Measurements from ENCODE around the gene OR2A2.
"Not testable (repeated sequence)": the region's sequence is repeated elsewhere in the genome, so short reads cannot be mapped to it uniquely, and the experiment has no call there.

Gene OR2A2

DNA sequence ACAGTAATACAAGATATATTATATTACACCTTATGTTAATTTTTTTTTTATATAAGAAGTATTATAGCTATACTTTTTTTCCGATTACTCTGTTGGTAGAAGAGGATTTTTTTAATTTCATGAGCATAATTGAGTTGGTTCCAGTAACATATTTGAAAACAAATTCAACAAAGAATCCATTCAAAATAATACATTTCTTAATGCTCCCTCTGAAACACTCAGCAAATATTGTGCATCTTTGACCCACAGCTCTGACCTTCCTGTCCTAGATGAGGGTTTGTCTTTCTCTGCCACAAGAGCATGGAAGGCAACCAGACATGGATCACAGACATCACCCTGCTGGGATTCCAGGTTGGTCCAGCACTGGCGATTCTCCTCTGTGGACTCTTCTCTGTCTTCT, at the start of gene OR2A2:
Gene OR2A2, plus strand, starts transcription at position 301 of the 400 bp plus-strand sequence. Its CDS starts 0 bp downstream, at position 301.
- DNase-seq = no peak

DNA sequence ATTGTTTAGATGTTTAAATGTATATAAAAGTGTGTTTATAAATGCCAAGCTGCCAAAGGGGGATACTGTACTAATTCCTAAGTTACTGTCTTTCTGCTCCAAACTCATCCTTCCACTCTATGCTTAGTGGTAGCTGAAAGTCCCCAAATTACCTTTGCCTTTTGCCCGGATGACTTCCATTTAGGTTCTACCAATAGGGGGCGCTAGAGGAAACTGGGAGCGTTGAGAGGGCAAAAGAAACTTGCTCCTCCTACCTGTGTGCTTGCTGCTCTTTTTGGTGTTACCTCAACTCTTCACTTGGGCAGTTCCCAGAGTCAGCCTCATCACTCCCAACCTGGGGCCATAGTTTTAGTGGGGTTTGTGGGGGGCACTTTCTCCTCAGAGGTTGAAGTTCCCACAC, 45.7 kb upstream of the OR2A2 start:
- DNase-seq = no peak

DNA sequence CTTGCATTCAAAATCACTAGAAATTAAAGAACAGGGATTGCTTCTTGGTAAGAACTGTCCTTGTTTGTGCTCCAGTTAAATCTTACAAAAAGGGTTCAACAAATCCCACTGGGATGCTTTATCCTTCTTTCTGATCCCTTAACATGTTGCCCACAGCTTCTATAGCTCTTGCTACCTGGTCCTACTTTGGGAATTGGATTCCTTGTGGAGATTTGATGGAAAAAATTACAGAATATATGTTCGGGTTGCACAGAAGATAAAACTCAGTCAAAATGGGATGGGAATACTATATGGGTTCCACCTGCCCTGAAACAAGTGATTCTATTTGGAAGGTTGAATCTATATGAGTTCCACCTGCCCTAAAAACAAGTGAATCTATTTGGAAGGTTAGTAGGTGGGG, 39.9 kb upstream of the OR2A2 start, which contains the start of gene OR2A25:
Gene OR2A25, plus strand, starts transcription at position 301 of the 400 bp plus-strand sequence. CDS start 4,409 bp downstream, outside the sequence.
- no peak for DNase-seq

DNA sequence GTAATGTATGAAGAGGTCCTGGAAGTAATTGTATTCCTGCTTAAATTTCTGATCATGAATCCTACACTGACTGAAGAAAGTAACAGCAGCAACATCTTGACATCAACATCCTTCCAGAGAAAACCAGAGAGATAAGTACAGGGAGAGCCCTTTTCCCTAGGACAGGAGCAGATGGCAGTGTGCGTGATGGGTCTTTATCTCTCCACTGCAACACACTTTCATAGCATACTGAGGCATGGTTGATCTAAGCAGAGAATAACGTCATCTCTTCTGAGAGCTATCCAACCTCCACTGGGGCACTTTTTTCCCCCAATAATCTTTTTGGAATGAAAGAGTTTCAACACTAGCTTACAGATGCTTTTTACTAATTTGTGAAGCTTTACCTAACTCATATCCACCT, 39.4 kb upstream of the OR2A2 start:
- DNase-seq = no peak

- no peak for DNase-seq
Observed at GRCh38 chr7:144074374-144074773, 35.0 kb upstream of the OR2A2 start.

DNA sequence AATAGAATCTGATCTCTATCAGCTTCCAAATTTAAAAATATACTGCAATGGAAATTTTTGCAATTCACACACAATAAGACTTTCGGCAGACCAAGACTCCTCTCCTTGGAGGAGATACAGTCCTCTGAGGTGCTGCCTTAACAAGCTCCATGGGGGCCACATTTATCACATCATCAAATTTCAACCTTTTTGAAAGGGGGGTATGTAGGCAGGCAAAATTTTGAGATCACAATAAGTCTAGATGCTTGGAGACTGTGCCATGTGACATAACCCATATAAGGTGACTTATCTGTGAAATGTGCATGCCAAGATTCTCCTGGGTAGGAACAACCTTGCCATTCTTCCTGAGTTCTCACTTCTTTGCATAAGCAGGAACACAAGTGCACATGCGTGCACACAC, 23.4 kb upstream of the OR2A2 start, which contains the start of gene OR2A12:
Gene OR2A12, plus strand, starts transcription at position 301 of the 400 bp plus-strand sequence. CDS start 8,830 bp downstream, outside the sequence.
- DNase-seq = no peak

GRCh38 chr7:144086730-144087129, 22.7 kb upstream of the OR2A2 start:
- no peak for DNase-seq

GRCh38 chr7:144087230-144087629, 22.2 kb upstream of the OR2A2 start:
- no peak for DNase-seq

- DNase-seq = no peak
Observed at GRCh38 chr7:144090667-144091066, 18.7 kb upstream of the OR2A2 start.

GRCh38 chr7:144098776-144099175, 10.6 kb upstream of the OR2A2 start:
- no peak for DNase-seq

DNA sequence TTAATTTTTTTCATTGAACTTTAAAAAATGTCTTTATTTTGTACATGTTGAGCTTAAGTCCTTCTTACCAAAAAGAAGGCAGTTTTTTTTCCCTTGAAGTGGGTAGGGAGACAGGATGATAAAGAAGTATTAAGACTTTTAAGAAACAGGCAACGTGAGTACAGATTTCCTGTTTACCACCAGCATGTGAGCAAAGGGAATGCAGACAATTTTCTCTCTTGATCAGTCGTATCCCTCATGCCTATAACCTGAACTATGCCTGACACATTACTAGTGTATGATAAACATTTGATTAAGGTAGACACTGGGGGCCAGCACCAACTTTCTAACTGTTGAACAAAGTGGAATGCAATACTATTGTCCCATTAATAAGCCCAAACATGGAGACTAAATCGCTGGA, 8.8 kb upstream of the OR2A2 start:
- DNase-seq = no peak

DNA sequence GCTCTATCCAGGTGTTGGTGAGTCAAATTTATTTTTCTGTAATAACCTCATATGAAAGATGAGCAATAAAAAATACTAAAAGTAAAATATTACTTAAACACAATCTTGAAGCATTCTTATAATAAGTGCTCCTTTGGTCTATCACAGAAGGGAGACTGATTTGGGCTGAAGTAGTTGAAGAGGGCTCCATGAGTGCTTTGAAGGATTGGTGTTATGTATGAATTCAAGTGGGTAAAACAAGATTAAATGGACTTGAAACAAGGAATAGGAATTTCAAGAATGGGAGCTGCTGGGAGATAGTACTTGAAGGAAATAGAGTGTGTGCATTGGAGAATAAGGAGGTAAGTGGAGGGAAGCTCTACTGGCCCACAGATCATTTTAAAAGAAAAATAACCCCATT, 7.3 kb upstream of the OR2A2 start:
- no peak for DNase-seq

- DNase-seq = no peak
Observed at GRCh38 chr7:144105211-144105610, 4.2 kb upstream of the OR2A2 start.

DNA sequence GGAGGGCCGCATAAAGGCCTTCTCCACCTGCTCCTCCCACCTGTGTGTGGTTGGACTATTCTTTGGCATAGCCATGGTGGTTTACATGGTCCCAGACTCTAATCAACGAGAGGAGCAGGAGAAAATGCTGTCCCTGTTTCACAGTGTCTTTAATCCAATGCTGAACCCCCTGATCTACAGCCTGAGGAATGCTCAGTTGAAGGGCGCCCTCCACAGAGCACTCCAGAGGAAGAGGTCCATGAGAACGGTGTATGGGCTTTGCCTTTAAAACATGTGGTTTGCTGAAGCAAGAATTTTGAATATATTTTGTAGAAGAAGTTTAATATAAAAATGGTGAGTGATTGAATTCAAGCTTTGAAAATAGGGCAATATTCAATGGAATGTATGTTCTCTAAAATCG, 889 bp downstream of the OR2A2 start:
- DNase-seq = no peak

DNA sequence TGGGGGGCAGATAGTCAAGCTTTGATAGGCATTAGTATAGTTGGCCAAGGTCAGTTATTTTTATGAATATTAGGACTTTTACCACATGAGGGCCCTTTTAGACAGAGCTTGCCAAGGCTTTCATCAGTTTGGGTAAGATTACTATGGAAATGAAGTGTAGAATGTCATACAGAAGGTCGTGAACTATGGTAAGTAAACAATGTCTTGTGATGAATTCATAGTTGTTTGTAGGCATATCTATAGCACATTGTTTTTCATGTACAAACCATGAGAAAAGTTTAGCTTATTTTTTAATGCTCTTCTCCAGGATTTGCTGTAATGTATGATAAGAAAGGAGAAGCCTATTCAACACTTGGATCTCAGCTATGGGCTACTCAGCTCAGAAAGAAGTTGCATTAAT, 4.3 kb downstream of the OR2A2 start:
- no peak for DNase-seq

- DNase-seq = no peak
Observed at GRCh38 chr7:144118341-144118740, 9.0 kb downstream of the OR2A2 start.

DNA sequence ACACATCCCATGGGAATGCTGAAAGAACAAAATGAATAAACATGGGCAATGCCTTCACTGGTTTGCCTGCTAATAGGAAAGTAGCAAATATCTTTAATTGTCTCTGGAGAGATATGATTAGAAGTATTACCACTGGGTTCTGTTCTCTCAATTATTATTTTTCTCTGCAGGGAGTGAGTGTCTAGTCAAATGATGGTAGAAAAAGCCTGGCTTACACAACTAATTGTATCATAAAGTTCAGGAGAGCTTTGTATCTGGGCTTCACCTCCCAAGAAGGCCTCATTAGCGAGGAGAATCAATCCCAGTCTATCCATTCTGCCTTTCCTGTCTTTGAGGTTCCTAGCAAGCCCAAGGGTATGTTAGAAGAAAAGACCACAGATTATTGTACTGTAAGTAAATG, 13.5 kb downstream of the OR2A2 start, which contains the start of gene OR2A14:
Gene OR2A14, plus strand, starts transcription at position 301 of the 400 bp plus-strand sequence. CDS start 5,937 bp downstream, outside the sequence.
- DNase-seq = no peak

DNA sequence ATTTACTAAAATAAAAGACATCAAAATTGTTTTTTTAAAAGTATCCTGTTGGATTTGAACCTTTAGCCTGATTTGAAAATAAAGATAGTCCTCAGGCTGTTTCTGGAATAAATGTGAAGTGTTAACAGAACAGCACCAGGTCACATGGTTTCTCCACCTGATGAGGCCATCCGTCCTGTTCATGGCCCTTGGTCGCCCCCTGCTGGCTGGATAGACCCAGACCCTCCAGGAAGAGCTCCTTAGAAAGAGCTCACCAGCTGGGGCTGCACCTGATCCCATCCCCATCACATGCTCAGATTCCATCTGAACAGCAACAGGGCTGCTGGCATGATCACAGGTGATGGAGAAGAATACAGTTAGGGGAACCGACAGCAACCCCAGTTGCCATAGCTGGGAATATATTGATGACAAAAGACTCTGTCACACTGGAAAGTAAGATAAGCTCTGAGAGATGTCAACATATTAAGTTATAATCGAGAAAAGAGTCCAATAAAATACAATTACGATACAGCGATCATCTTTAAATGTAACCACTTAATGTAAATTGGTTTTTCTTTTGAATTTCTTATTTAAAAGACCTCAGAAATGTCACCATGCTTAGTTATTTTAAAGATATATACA, 18.4 kb downstream of the OR2A2 start:
- DNase-seq = peak; percentile 24

DNA sequence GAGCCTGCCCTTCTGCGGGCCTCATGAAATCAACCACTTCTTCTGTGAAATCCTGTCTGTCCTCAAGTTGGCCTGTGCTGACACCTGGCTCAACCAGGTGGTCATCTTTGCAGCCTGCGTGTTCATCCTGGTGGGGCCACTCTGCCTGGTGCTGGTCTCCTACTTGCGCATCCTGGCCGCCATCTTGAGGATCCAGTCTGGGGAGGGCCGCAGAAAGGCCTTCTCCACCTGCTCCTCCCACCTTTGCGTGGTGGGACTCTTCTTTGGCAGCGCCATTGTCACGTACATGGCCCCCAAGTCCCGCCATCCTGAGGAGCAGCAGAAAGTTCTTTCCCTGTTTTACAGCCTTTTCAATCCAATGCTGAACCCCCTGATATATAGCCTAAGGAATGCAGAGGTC, 20.2 kb downstream of the OR2A2 start:
- not testable (repeated sequence) for DNase-seq

DNA sequence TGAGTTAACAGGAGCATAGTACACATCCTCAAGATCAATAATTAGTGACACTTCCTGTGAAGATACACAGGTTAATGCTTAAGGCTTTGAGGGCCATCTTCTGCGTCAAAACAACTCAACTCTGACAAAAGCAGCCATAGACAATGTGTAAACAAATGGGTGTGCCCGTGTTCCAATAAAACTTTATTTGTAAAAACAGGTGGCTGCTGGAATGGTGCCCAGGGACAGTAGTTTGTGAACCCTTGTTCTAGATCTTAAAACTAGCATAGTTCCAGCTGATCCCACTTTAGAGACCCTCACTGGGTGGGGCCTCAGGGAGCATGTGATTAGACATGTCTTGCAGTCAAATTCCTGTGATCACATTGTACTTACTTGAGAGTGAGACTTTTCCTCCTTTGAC, 21.3 kb downstream of the OR2A2 start:
- DNase-seq = no peak

- DNase-seq = no peak
Observed at GRCh38 chr7:144132262-144132661, 22.9 kb downstream of the OR2A2 start.

- DNase-seq = no peak
Observed at GRCh38 chr7:144133307-144133706, 23.9 kb downstream of the OR2A2 start.

DNA sequence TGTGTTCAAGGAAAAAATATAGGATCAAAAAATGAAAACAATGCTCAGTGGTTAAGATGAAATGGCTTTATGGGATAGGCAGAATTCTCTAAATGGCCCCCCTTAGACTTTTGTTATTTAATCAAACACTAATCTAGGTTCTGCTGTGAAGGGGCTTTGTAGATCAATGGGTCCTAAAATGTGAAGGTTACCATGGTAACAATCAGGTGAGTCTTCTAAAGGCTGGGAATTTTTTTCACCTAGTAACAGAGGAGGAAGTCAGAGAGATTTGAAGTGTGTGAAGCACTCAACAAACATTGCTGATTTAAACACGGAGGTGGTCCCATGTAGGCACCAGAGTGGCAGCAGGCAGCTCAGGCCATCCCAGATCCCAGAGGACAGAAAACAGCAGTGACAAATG, 24.7 kb downstream of the OR2A2 start:
- DNase-seq = no peak

DNA sequence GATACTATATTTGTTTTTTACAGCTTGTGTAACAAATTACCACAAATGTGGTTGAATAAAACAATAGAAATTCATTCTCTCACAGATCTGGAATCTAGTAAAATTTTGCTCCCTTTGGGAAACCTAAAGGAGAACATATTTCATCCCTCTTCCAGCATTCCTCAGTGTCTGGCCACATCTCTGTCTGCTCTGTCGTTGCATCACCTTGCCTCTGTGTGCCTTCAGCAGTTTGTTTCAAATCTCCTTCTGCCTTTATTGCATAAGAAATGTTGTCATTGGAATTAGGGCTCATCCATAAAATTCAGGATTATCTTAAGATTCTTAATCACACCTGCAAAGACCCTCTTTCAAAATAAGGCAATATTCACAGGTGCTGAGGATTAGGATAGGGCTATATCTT, 28.1 kb downstream of the OR2A2 start:
- no peak for DNase-seq

DNA sequence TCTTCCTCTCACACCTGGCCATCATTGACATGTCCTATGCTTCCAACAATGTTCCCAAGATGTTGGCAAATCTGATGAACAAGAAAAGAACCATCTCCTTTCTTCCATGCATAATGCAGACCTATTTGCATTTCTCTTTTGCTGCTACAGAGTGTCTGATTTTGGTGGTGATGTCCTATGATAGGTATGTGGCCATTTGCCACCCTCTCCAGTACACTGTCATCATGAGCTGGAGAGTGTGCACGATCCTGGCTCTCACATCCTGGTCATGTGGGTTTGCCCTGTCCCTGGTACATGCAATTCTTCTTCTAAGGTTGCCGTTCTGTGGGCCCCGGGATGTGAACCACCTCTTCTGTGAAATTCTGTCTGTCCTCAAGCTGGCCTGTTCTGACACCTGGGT, 32.8 kb downstream of the OR2A2 start:
- no peak for DNase-seq

All from kidney glomerular epithelial cell (primary cell).